HG03139 (cell line): ENCODE data around the gene SNRPA1.
A peak's percentile ranks its signal among the peaks of the same experiment; 100 is the strongest.
"Not testable (repeated sequence)": the region's sequence is repeated elsewhere in the genome, so short reads cannot be mapped to it uniquely, and the experiment has no call there.

Experiments used
- ATAC-seq: cut with Tn5 transposase; IDR thresholded peaks from one replicate; pipeline ENCODE4 v1.9.1; 2021; ENCODE audit not compliant: unreplicated experiment

SNRPA1 gene

GRCh38 chr15:101296418-101297405, 1.7 kb upstream of the SNRPA1 start:
- ATAC-seq = no peak

- no peak for ATAC-seq
Measured at GRCh38 chr15:101295607-101296161, 636 bp upstream of the SNRPA1 start.

DNA sequence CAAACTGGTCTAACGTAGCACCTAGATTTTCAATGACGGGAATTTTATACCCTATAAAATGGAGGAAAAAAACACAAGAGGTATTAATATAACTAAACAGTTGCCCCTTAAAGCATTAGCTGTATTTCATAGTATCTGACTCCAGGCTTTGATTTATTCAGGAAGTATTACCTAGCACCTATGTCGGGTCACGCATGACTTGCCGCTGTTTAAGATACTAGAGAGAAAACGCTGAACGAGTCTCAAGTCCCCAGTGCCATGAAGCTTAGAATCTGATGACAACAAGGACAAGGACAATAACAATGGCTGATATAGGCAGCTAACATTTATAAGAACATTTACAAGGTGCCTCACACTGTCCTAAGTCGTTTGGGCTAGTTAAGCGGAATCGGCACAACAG, 1.9 kb downstream of the SNRPA1 start:
- no peak for ATAC-seq

DNA sequence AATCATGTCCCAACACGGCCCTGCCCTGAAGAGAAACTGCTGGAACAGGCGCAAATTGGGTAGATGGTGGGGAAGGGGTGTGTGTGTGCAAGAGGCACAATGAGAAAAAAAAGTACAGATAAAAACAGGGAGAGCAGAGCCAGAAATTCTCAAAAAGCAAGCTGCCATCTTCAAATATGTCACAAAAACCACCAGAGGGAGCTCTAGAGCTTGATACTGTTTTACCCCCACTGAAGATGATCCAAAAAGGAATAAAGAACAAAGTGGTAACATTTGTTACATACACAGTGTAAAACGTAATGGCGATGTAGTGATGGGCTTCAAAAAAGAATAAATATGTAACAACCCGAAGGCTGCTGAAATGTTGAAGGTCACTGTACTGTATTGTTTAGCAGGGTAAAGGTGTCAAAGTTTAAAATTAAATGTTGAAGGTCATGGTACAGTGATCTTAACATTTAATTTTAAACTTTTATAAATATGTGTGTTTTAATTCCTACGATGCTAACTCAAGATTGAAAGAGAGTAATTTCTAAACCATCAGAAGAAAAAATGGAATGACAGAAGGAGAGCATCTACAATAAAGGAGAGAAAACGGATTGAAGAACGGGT, 6.0 kb downstream of the SNRPA1 start:
- ATAC-seq = no peak

DNA sequence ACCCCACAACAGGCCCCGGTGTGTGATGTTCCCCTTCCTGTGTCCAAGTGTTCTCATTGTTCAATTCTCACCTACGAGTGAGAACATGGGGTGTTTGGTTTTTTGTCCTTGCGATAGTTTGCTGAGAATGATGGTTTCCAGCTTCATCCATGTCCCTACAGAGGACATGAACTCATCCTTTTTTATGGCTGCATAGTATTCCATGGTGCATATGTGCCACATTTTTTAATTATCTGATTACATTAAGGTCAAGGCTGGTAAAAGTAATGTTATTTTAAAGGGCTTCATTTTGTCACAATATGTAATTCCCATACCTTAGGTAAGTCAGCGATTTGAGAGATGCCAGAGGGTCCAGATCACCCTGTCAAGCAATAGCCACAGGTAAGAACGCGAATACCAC, 7.7 kb downstream of the SNRPA1 start:
- not testable (repeated sequence) for ATAC-seq

DNA sequence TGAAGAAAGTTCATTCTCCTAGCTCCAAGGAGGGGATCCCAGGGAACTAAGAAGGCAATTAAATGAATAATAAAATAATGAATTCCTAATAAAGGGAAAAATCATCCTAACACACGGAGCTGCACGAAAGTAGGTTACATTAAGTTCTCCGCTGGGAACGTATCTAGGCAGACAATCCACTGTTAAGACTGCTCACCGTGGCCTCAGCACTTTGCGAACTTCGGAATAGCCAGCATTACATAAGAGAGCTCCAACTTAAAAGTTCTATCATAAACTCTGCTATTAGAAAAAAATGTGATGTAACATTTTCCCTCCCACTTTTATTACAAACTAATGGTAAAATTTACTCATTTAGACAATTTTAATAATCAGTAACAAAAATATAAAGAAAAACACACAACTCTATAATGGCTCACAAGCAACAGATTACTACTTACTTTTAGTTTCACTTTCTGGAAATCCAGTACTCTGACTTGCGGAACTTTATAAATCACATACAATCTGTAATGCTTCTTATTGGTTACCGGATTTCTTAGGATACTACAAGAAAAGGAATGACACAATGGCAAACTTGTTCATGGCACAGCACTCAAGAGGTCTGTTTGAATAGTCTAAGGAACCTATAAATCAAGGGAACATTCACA, 8.5 kb downstream of the SNRPA1 start:
- ATAC-seq = no peak

DNA sequence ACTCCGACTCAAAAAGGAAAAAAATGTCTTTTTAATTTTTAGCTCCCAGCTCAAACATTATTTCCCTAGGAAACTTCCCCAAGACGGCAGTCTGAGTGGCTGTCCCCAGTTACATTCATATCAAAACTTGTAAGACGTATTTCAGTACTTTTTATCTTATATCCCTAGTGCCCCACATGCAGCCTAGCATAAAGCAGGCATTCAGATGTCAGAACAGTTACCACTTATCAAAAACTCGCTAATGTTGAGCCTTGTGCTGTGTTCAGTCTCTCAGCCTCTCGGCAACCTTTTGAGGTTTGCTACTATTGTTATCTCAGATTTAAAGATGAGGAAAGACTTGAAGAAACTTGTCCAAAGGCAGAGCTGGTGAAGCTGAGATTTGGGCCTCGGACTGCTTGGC, 11.1 kb downstream of the SNRPA1 start:
- ATAC-seq = no peak

GRCh38 chr15:101280007-101280406, 15.0 kb downstream of the SNRPA1 start:
- ATAC-seq = no peak

GRCh38 chr15:101277943-101278564, 17.0 kb downstream of the SNRPA1 start:
- no peak for ATAC-seq

DNA sequence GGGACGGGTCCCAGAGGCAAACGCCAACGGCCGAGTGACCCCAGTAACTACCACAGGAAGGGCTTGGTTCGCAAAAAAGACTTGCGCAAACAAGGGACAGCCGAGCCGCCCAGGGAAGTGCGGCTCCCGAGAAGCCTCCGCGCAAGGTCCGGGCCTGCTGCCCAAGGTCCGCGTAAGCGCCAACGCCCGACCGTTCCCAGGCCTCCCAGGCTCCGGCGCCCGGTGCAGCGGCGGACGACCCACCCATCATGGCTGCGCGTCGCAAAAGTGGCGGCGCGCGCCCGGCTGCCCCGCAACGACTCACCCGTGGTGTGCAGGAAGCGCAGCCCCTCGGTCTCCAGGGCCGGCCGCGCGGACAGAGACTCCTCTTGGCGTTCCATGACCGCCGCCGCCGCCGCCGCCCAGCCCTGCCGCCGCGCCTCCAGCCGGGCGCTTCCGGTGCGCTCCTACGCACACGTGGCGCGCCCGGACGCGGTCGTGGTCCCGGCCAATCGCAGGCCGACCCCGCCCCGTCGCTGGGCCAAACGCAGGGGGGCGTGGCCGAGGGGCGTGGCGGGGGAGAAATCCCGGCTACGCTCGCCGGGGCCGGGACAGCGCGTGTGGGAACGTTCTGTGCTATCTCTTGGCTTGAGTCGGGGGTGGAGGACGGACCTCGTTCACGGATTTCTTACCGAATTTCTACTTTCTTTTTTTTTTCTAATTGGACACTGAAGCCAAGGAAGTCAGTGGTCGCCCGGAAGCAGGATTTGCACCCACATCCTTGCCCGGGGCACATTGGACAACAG, 17.8 kb downstream of the SNRPA1 start, which contains the start of gene SELENOS:
SELENOS (minus strand) TSS at position 448 of the 785 bp plus-strand sequence; CDS start at position 380, 68 bp downstream.
- ATAC-seq = peak; percentile 91

GRCh38 chr15:101276501-101277037, 18.5 kb downstream of the SNRPA1 start:
- ATAC-seq = no peak

DNA sequence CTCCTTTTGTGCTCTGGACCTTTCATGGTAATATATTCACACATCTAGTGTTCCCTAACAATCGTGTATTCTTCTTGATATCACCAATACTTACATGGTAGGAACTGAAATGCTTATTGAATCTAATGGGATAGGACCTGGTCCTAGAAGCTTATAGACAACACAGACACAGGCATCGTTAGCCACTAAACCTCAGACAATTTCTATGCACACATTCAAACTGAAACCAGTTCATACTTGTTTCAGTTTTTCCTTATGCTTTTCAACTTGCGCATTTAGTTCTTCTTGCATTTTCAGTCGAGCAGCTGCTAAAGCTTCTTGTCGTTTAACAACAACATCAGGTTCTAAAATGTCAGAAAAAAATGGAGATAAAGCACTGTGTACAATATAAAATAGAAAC, 20.0 kb downstream of the SNRPA1 start:
- ATAC-seq = no peak

DNA sequence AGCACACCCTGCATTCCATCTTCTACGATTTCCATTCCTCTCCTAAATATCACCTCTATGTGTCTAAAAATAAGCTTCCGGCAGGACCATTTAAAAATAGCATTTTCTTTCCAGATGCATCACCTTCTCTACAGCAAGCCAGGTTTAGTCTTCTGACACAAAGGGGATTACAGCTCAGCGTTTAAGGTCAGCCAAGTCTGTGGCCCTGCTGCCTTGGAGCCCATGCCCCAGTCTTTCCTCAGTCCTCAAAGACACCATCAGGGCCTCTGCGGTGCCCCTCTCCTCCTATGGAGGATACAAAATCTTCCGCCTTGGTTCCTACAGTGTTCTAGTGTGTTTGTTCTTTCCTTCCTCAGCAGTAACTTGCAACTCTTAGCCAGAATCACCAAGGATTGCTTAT, 21.5 kb downstream of the SNRPA1 start:
- no peak for ATAC-seq

- no peak for ATAC-seq
Measured at GRCh38 chr15:101272584-101272983, 22.5 kb downstream of the SNRPA1 start.

DNA sequence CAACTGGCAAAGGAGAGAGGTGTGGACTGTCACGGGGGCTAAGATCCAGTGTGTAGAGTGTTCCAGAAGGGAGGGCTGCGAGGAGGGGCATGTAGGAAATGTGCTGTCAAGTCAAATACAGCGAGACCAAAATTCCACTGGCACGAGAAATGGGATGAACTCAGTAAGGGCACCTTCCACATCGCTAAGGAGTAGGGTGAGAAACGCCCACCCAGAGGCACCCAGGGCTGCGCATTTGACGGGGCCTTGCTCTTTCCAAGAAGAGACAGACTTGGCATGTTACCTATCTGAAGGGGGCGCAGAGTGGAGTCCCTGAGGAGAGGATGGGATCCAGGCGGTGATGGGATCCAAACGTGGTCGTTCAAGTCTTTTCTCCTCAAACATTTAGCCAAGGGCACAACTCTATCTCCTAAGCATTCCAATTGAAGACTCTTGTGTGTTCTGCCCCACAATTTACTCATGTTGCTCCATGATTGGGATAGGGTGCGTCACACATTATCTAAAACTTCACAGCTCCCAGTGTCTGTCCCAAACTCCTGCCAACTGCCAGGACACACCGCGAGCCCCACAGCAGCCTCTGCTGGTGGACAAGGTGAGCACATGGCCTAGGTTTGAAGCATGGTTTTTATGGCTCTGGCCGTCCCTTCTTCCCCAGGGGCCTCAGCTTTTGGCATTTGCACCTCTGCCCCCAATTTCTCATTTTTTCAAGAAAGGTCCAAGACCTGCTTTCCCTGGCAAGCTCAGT, 25.4 kb downstream of the SNRPA1 start:
- no peak for ATAC-seq

- no peak for ATAC-seq
Measured at GRCh38 chr15:101267320-101268104, 27.5 kb downstream of the SNRPA1 start.

GRCh38 chr15:101266787-101267186, 28.3 kb downstream of the SNRPA1 start:
- no peak for ATAC-seq

GRCh38 chr15:101266034-101266433, 29.0 kb downstream of the SNRPA1 start:
- ATAC-seq = no peak
